K562 (cell line): ENCODE data around the gene KIF6. TPM values are rescaled to one million over a fixed set of nuclear protein-coding genes. Genes with fewer than 3 reads are reported as not detected.

Experiments
- ATAC-seq: fragments of 200-7000 bp; cut with Tn5 transposase; 3 replicates; pipeline ENCODE4 v1.9.1; 2020; ENCODE audit warnings: moderate library complexity
- BruUV-seq: library from RNA; stranded (reverse); fragments of 400-500 nt; replicated peaks from 2 replicates; lab custom pipeline; 2021; lab: Mats Ljungman, UMichigan
- CTCF ChIA-PET: fragments of 300-600 bp; formaldehyde crosslinking; extraction: SDS; loops from one replicate; lab custom pipeline; 2021; ENCODE audit warnings: low intra/inter-chr PET ratio; lab: Yijun Ruan, JAX
- POLR2A ChIA-PET: fragments of 300-600, 350-650 bp; sonication (Branson Sonifier 250); formaldehyde crosslinking; extraction: SDS; loops from one replicate; lab custom pipeline; 2021; ENCODE audit warnings: antibody characterized with exemption, inconsistent platforms; lab: Yijun Ruan, JAX
- DNase-seq, 4 experiments: peaks; one replicate each; pipeline versions ENCODE4 v3.0.0 to v3.0.0-alpha.2; 2011 to 2018; ENCODE audit warnings: low spot score in 3 of 4, mixed read lengths in 3 of 4; ENCODE audit errors: extremely low read depth in 1 of 4
- FAIRE-seq: peaks from 2 replicates; lab custom pipeline; 2011; peaks lifted over from hg19 to GRCh38; lab: Jason Lieb, UNC
- H2AFZ ChIP-seq: 2 replicates; pipeline ENCODE4 v1.6.0; 2011; ENCODE audit warnings: low read depth, low read length, control low read depth, inconsistent platforms
- H3K27ac ChIP-seq: fragments of 200-600 bp; 3 replicates; pipeline ENCODE4 v1.8.0; 2011; ENCODE audit warnings: low read depth, mild to moderate bottlenecking, control low read depth, inconsistent platforms, low read length, moderate library complexity, mixed read lengths; ENCODE audit errors: extremely low read depth
- H3K27me3 ChIP-seq, 2 experiments: fragments of 300-600 bp in 1 of 2; 2 replicates in 1 of 2; 3 replicates in 1 of 2; pipeline versions ENCODE4 v1.6.0 to v1.8.0; 2011; ENCODE audit warnings: inconsistent platforms in 2 of 2, low read length in 2 of 2, mild to moderate bottlenecking in 1 of 2, mixed read lengths in 1 of 2, moderate library complexity in 1 of 2; ENCODE audit not compliant: control insufficient read depth in 2 of 2, insufficient read depth in 2 of 2
- H3K36me3 ChIP-seq: fragments of 300-600 bp; 3 replicates; pipeline ENCODE4 v1.8.0; 2011; ENCODE audit warnings: mild to moderate bottlenecking, low read length, inconsistent platforms; ENCODE audit not compliant: control insufficient read depth, insufficient read depth
- H3K4me1 ChIP-seq, 2 experiments: fragments of 200-600 bp in 1 of 2; replicated peaks in 1 of 2; 2 replicates in 1 of 2; 3 replicates in 1 of 2; pipeline versions ENCODE4 v1.5.1 to v1.8.0; 2011; ENCODE audit warnings: inconsistent platforms in 2 of 2, low read length in 2 of 2, mild to moderate bottlenecking in 1 of 2, mixed read lengths in 1 of 2, moderate library complexity in 1 of 2; ENCODE audit not compliant: control insufficient read depth in 2 of 2, insufficient read depth in 2 of 2
- H3K4me2 ChIP-seq: 2 replicates; pipeline ENCODE4 v1.6.1; 2011; ENCODE audit warnings: low read length, control low read depth, inconsistent platforms, mixed read lengths; ENCODE audit not compliant: insufficient read depth
- H3K4me3 ChIP-seq: fragments of 200-600 bp; sonication (generic), shearing (Covaris generic); 2 replicates; pipeline ENCODE4 v1.5.1; 2016; ENCODE audit warnings: control low read depth, inconsistent platforms
- H3K79me2 ChIP-seq: fragments of 200-600 bp; 3 replicates; pipeline ENCODE4 v1.8.0; 2011; ENCODE audit warnings: low read length, inconsistent platforms; ENCODE audit not compliant: control insufficient read depth, insufficient read depth
- H3K9ac ChIP-seq, 2 experiments: 2 replicates each; pipeline versions ENCODE4 v1.6.0 to v1.6.1; 2011; ENCODE audit warnings: low read depth in 2 of 2, low read length in 2 of 2, control low read depth in 1 of 2, inconsistent platforms in 1 of 2, mild to moderate bottlenecking in 1 of 2, mixed read lengths in 1 of 2; ENCODE audit not compliant: insufficient read depth in 1 of 2
- H3K9me1 ChIP-seq: one replicate; pipeline ENCODE4 v1.6.0; 2011; ENCODE audit warnings: inconsistent platforms, mild to moderate bottlenecking, low read length, moderate library complexity; ENCODE audit not compliant: control insufficient read depth, insufficient read depth
- H3K9me3 ChIP-seq: replicated peaks from 2 replicates; pipeline ENCODE4 v1.5.1; 2011; ENCODE audit warnings: low read depth, low read length, inconsistent platforms; ENCODE audit not compliant: control insufficient read depth, insufficient read depth
- H4K20me1 ChIP-seq: replicated peaks from 2 replicates; pipeline ENCODE4 v1.6.1; 2011; ENCODE audit warnings: low read length, inconsistent platforms, mixed read lengths; ENCODE audit not compliant: control insufficient read depth, insufficient read depth
- CGGBP1 ChIP-seq: fragments of 250-450 bp; sonication (Bioruptor Pico); IDR thresholded peaks from 2 replicates; pipeline ENCODE4 v1.9.0; 2021; ENCODE audit warnings: mild to moderate bottlenecking
- HNRNPUL1 ChIP-seq: fragments of 200-400 bp; formaldehyde crosslinking; IDR thresholded peaks from 2 replicates; pipeline ENCODE4 v1.6.1; 2017; ENCODE audit warnings: low read length
- PHTF2 ChIP-seq: fragments of 250-450 bp; sonication (Bioruptor Pico); IDR thresholded peaks from 2 replicates; pipeline ENCODE4 v1.5.0; 2021; ENCODE audit warnings: mild to moderate bottlenecking
- SMAD2 ChIP-seq: fragments of 150-350 bp; IDR thresholded peaks from 2 replicates; pipeline ENCODE4 v1.6.1; 2014; ENCODE audit warnings: low read depth, mild to moderate bottlenecking, low read length
- SMAD3 ChIP-seq: fragments of 450-650 bp; formaldehyde crosslinking; conservative IDR thresholded peaks from 2 replicates; pipeline ENCODE4 v1.4.0; 2020; ENCODE audit warnings: mild to moderate bottlenecking
- TEAD2 ChIP-seq: fragments of 450-650 bp; IDR thresholded peaks from 2 replicates; pipeline ENCODE4 v1.6.1; 2016; ENCODE audit warnings: missing genetic modification characterization, control low read depth, missing compliant biosample characterization
- ZNF197 ChIP-seq: fragments of 200-800 bp; sonication (Bioruptor generic); IDR thresholded peaks from 2 replicates; pipeline ENCODE4 v1.6.1; 2016; ENCODE audit warnings: low read depth, missing genetic modification characterization, missing compliant biosample characterization
- ZNF740 ChIP-seq, 3 experiments: fragments of 200-800 bp in 1 of 3; sonication (Bioruptor generic) in 1 of 3; sonication (generic) in 1 of 3; formaldehyde crosslinking in 1 of 3; IDR thresholded peaks; 2 replicates each; pipeline versions ENCODE4 v1.6.1 to v1.8.0; 2016 to 2022; ENCODE audit warnings: mild to moderate bottlenecking in 2 of 3, missing compliant biosample characterization in 2 of 3, missing genetic modification characterization in 2 of 3, missing genetic modification reagents in 1 of 3
- ZNF766 ChIP-seq: fragments of 200-800 bp; sonication (Bioruptor generic); conservative IDR thresholded peaks from 2 replicates; pipeline ENCODE4 v1.6.1; 2016; ENCODE audit warnings: missing genetic modification characterization, missing compliant biosample characterization
- WGBS: fragments of 100-300 bp; shearing (Covaris generic); methylation state at CpG from one replicate; pipeline ENCODE4 v1.1.6; 2016; ENCODE audit warnings: low coverage, mixed read lengths; ENCODE audit not compliant: insufficient coverage; ENCODE audit errors: missing lambda C conversion rate; 5-methylcytosine and 5-hydroxymethylcytosine counted together
- in situ Hi-C: fragments of 300-500 bp; cut with MboI; formaldehyde crosslinking; loops from 4 replicates; pipeline ENCODE4 v1.15.0; 2018; ENCODE audit warnings: inconsistent platforms, mixed read lengths
- intact Hi-C: fragments of 100-400 bp; cut with micrococcal nuclease; formaldehyde crosslinking; loops from 2 replicates; pipeline ENCODE4 v1.14.2; 2022
- polyA plus RNA-seq, 8 experiments: library from polyadenylated mRNA; depleted of rRNA in 4 of 8; stranded (reverse) in 5 of 8; unstranded in 3 of 8; fragments of >200 nt; fragmentation: Nextera tagmentation in 2 of 8; fragmentation: Illumina TruSeq in 1 of 8; extraction: Ambion mirVana in 2 of 8; extraction: Trizol in 1 of 8; gene quantifications; 2 replicates each; pipeline versions ENCODE4 v1.2.1 to v1.2.3, GENCODE V29; 2011 to 2014; ENCODE audit warnings: inconsistent platforms in 1 of 8, missing spikeins in 1 of 8
- total RNA-seq, 7 experiments: library from RNA; depleted of rRNA in 6 of 7; stranded (reverse); fragments of >200 nt in 6 of 7; fragmentation: Illumina TruSeq in 2 of 7; extraction: Trizol in 2 of 7; gene quantifications; 2 replicates each; pipeline versions ENCODE4 v1.2.1 to v1.2.3, GENCODE V29; 2011 to 2021; ENCODE audit warnings: low replicate concordance in 1 of 7
- TF ChIP-seq, protein P1 (sequence below): fragments of 450-650 bp; IDR thresholded peaks from 2 replicates; pipeline ENCODE4 v1.6.1; 2017; ENCODE audit warnings: antibody characterized with exemption

Gene KIF6
- total and polyA plus RNA-seq, 9 of the 15 experiments (the other 6 are each of a cell fraction or from before 2014, with no cell fraction given) = not detected

DNA sequence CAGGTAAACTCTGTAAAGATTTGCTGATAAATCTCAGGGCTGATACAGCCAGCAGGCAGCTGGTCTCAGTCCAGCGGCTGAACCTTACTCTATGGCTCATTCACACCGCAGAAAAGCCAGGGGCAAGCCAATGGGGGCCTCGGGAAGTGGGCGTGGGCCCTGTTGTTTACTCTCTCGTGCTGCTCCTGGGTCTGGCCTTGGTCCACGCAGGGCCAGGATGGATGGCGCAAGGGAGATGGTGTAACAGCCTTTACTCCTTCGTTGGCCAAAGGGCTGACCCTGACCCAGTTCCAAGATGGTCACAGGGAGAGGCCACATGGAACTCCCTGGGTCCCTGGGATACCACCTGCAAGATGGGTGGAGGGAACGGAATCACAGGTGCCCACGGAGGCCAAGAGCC lies 427.1 kb downstream of the KIF6 start:
- peaks cover 21% of the 10 kb centered on the region for H4K20me1 ChIP-seq
- TF ChIP-seq ZNF740 (CRISPR knock-in tag; IDR thresholded peaks at IDR 0.05) (no peak), ZNF740 (tag; IDR thresholded peaks at IDR 0.05) (no peak), PHTF2 (no peak), SMAD2 (no peak), CGGBP1 (CRISPR knock-in tag) (no peak), ZNF197 (no peak), ZNF766 (CRISPR knock-in tag) (no peak), HNRNPUL1 (no peak), TEAD2 (tag) (no peak), SMAD3 (CRISPR knock-in tag) (no peak)
- TF ChIP-seq, protein P1, sequence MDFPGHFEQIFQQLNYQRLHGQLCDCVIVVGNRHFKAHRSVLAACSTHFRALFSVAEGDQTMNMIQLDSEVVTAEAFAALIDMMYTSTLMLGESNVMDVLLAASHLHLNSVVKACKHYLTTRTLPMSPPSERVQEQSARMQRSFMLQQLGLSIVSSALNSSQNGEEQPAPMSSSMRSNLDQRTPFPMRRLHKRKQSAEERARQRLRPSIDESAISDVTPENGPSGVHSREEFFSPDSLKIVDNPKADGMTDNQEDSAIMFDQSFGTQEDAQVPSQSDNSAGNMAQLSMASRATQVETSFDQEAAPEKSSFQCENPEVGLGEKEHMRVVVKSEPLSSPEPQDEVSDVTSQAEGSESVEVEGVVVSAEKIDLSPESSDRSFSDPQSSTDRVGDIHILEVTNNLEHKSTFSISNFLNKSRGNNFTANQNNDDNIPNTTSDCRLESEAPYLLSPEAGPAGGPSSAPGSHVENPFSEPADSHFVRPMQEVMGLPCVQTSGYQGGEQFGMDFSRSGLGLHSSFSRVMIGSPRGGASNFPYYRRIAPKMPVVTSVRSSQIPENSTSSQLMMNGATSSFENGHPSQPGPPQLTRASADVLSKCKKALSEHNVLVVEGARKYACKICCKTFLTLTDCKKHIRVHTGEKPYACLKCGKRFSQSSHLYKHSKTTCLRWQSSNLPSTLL = no peak
- CTCF ChIA-PET = no interaction called here
- no peak overlapping the region for H2AFZ ChIP-seq
- H3K4me2 ChIP-seq = no peak overlapping the region
- POLR2A ChIA-PET = no interaction called here
- H3K4me3 ChIP-seq = no peak overlapping the region
- DNase-seq = no peak
- in situ Hi-C loops = no loop called here
- no peak for ATAC-seq
- intact Hi-C loops = no loop called here
- peaks cover 0 to 11% of the 10 kb centered on the region in 2 experiments; a peak in 3 of 5 replicates for H3K4me1 ChIP-seq
- 3% methylated on average over 10 of the region's 10 CpGs for WGBS
- no TSS peak for BruUV-seq
- H3K27ac ChIP-seq = no peak overlapping the region
- peaks cover 45 to 65% of the 10 kb centered on the region in 2 experiments for H3K27me3 ChIP-seq
- no peak for FAIRE-seq
- H3K9ac ChIP-seq = no peak overlapping the region; a peak in 1 of 4 replicates
- no peaks in the 10 kb centered on the region for H3K79me2 ChIP-seq
- no peaks in the 10 kb centered on the region for H3K36me3 ChIP-seq
- H3K9me1 ChIP-seq = peaks cover 4% of the 10 kb centered on the region
- H3K9me3 ChIP-seq = no peaks in the 10 kb centered on the region
